ENCODE measurements around the gene DCAF11. TPM values are rescaled to one million over a fixed set of nuclear protein-coding genes. Genes with fewer than 3 reads are reported as not detected.

The DCAF11 gene
- total and polyA plus RNA-seq, 2 of the 13 experiments (the other 11 are each of a cell fraction or from before 2014, with no cell fraction given), result 150 to 257 TPM

- peak; percentile 6 for TF ChIP-seq ZIK1 (CRISPR knock-in tag; IDR thresholded peaks at IDR 0.05; ENCODE audit: borderline replicate concordance, low read depth)
- no peak for TF ChIP-seq NR2F2 (IDR thresholded peaks at IDR 0.05; ENCODE audit: borderline replicate concordance, low read depth)
- TF ChIP-seq ZBTB7B (CRISPR knock-in tag; IDR thresholded peaks at IDR 0.05), result peak; percentile 84
- no peak; the same call in 1 of the 2 replicates for TF ChIP-seq WIZ (CRISPR knock-in tag; IDR thresholded peaks at IDR 0.05)
- no peak for TF ChIP-seq LCORL (IDR thresholded peaks at IDR 0.05)
- TF ChIP-seq LCORL (CRISPR knock-in tag; IDR thresholded peaks at IDR 0.05), result no peak
- TF ChIP-seq ATM (IDR thresholded peaks at IDR 0.05; ENCODE audit: borderline replicate concordance), result no peak
- no peak for TF ChIP-seq ZKSCAN1 (IDR thresholded peaks at IDR 0.05; ENCODE audit: low read length)
- TF ChIP-seq NFE2L1 (CRISPR knock-in tag; IDR thresholded peaks at IDR 0.05; ENCODE audit: borderline replicate concordance), result peak; percentile 79; the same call in 1 of the 2 replicates
- TF ChIP-seq, protein P1, sequence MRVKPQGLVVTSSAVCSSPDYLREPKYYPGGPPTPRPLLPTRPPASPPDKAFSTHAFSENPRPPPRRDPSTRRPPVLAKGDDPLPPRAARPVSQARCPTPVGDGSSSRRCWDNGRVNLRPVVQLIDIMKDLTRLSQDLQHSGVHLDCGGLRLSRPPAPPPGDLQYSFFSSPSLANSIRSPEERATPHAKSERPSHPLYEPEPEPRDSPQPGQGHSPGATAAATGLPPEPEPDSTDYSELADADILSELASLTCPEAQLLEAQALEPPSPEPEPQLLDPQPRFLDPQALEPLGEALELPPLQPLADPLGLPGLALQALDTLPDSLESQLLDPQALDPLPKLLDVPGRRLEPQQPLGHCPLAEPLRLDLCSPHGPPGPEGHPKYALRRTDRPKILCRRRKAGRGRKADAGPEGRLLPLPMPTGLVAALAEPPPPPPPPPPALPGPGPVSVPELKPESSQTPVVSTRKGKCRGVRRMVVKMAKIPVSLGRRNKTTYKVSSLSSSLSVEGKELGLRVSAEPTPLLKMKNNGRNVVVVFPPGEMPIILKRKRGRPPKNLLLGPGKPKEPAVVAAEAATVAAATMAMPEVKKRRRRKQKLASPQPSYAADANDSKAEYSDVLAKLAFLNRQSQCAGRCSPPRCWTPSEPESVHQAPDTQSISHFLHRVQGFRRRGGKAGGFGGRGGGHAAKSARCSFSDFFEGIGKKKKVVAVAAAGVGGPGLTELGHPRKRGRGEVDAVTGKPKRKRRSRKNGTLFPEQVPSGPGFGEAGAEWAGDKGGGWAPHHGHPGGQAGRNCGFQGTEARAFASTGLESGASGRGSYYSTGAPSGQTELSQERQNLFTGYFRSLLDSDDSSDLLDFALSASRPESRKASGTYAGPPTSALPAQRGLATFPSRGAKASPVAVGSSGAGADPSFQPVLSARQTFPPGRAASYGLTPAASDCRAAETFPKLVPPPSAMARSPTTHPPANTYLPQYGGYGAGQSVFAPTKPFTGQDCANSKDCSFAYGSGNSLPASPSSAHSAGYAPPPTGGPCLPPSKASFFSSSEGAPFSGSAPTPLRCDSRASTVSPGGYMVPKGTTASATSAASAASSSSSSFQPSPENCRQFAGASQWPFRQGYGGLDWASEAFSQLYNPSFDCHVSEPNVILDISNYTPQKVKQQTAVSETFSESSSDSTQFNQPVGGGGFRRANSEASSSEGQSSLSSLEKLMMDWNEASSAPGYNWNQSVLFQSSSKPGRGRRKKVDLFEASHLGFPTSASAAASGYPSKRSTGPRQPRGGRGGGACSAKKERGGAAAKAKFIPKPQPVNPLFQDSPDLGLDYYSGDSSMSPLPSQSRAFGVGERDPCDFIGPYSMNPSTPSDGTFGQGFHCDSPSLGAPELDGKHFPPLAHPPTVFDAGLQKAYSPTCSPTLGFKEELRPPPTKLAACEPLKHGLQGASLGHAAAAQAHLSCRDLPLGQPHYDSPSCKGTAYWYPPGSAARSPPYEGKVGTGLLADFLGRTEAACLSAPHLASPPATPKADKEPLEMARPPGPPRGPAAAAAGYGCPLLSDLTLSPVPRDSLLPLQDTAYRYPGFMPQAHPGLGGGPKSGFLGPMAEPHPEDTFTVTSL (CRISPR knock-in tag; IDR thresholded peaks at IDR 0.05; ENCODE audit: borderline replicate concordance), result no peak
- TF ChIP-seq, protein P2, sequence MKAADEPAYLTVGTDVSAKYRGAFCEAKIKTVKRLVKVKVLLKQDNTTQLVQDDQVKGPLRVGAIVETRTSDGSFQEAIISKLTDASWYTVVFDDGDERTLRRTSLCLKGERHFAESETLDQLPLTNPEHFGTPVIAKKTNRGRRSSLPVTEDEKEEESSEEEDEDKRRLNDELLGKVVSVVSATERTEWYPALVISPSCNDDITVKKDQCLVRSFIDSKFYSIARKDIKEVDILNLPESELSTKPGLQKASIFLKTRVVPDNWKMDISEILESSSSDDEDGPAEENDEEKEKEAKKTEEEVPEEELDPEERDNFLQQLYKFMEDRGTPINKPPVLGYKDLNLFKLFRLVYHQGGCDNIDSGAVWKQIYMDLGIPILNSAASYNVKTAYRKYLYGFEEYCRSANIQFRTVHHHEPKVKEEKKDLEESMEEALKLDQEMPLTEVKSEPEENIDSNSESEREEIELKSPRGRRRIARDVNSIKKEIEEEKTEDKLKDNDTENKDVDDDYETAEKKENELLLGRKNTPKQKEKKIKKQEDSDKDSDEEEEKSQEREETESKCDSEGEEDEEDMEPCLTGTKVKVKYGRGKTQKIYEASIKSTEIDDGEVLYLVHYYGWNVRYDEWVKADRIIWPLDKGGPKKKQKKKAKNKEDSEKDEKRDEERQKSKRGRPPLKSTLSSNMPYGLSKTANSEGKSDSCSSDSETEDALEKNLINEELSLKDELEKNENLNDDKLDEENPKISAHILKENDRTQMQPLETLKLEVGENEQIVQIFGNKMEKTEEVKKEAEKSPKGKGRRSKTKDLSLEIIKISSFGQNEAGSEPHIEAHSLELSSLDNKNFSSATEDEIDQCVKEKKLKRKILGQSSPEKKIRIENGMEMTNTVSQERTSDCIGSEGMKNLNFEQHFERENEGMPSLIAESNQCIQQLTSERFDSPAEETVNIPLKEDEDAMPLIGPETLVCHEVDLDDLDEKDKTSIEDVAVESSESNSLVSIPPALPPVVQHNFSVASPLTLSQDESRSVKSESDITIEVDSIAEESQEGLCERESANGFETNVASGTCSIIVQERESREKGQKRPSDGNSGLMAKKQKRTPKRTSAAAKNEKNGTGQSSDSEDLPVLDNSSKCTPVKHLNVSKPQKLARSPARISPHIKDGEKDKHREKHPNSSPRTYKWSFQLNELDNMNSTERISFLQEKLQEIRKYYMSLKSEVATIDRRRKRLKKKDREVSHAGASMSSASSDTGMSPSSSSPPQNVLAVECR (CRISPR knock-in tag; IDR thresholded peaks at IDR 0.05; ENCODE audit: borderline replicate concordance), result no peak
- TF ChIP-seq ZNF724P (CRISPR knock-in tag; IDR thresholded peaks at IDR 0.05; ENCODE audit: borderline replicate concordance), result peak; percentile 85
- TF ChIP-seq CC2D1A (CRISPR knock-in tag; IDR thresholded peaks at IDR 0.05), result peak; percentile 65; the same call in 1 of the 2 replicates
- TF ChIP-seq SMAD3 (CRISPR knock-in tag; IDR thresholded peaks at IDR 0.05), result 0 out of 2 replicates have a peak, but pooled peaks have one; percentile 34
- no peak; the same call in 1 of the 2 replicates for TF ChIP-seq SMAD9 (CRISPR knock-in tag; IDR thresholded peaks at IDR 0.05)
- no peak; the same call in 1 of the 2 replicates for TF ChIP-seq TGIF2 (CRISPR knock-in tag; IDR thresholded peaks at IDR 0.05)
- TF ChIP-seq ZNF737 (CRISPR knock-in tag; IDR thresholded peaks at IDR 0.05; ENCODE audit: borderline replicate concordance), result no peak
- TF ChIP-seq EED (CRISPR knock-in tag; IDR thresholded peaks at IDR 0.05), result peak; percentile 94
- TF ChIP-seq MED13 (CRISPR knock-in tag; IDR thresholded peaks at IDR 0.05), result peak; percentile 82
- TF ChIP-seq YEATS2 (CRISPR knock-in tag; IDR thresholded peaks at IDR 0.05; ENCODE audit: borderline replicate concordance), result peak; percentile 71
- TF ChIP-seq RBM39 (IDR thresholded peaks at IDR 0.05; ENCODE audit: low read depth, low read length, poor library complexity, severe bottlenecking), result peak; percentile 73
These were observed 21.5 kb downstream of the DCAF11 start, which contains the start of gene PSME1 (continued) for GRCh38 chr14:24135834-24136683.
